Activated T-cell treated with anti-CD3 and anti-CD28 coated beads for 1 hour (primary cell): Measurements from ENCODE around the gene BEST2.

ENCODE experiments used
- DNase-seq: peaks from one replicate; pipeline ENCODE4 v3.0.0-alpha.2; 2020; ENCODE audit warnings: low read depth

BEST2 gene

GRCh38 chr19:12730064-12730463 lies 21.5 kb upstream of the BEST2 start:
- DNase-seq = no peak

DNA sequence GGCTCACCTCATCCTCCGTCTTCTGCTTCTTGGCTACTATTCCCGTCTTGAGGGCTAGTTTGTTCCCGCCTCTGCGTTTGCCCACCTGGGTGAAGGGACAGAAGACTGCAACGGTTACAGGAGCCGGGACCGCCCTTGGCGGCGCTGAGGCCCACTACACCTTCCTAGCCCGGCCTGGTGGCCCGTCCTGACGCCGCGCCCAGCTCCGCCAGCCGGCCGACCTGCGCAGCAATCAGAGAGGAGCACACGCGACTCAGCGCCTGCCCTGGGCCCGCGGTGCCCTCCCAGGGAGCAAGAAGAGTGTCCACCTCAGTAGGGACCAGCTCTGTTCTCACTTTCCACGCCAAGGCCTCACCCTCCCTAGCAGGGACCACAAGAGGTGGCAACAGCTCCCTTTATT lies 20.3 kb upstream of the BEST2 start:
- no peak for DNase-seq

DNA sequence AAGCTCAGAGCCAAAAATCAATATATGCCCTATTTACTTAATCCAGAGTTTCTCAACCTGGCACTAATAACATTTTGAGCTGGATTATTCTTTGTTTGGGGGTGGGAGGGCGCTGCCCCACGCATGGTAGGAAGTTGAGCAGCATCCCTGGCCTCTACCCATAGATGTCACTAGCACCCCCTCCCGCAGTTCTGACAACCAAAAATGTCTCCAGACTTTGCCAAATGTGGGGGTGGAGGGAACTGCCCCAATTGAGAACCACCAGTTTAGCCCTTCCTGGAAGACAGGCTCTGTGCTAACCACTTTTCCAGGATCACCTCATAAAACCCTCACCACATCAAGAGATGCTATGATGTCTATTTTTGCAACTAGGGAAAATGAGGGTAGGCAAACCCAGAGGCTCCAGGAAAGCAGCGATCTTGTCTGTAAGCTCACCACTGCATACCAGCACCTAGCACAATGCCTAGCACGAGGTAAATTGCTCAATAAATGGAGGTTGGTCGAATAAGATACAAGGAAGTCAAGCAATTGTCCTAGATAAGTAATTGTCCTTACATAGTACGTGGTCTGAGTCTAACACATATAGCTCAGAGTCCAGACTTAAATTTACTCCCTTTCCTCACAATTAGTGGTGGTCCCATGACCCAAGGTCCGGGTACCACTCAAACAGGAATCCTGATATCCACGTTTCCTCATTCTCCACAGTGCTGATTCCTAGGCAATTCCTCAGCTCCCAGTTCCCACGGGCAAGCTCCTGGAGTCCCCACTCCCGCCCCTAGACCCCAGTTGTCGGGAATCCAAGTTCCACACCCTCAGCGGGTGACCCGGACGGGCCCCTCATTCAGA lies 18.0 kb upstream of the BEST2 start:
- no peak for DNase-seq

DNA sequence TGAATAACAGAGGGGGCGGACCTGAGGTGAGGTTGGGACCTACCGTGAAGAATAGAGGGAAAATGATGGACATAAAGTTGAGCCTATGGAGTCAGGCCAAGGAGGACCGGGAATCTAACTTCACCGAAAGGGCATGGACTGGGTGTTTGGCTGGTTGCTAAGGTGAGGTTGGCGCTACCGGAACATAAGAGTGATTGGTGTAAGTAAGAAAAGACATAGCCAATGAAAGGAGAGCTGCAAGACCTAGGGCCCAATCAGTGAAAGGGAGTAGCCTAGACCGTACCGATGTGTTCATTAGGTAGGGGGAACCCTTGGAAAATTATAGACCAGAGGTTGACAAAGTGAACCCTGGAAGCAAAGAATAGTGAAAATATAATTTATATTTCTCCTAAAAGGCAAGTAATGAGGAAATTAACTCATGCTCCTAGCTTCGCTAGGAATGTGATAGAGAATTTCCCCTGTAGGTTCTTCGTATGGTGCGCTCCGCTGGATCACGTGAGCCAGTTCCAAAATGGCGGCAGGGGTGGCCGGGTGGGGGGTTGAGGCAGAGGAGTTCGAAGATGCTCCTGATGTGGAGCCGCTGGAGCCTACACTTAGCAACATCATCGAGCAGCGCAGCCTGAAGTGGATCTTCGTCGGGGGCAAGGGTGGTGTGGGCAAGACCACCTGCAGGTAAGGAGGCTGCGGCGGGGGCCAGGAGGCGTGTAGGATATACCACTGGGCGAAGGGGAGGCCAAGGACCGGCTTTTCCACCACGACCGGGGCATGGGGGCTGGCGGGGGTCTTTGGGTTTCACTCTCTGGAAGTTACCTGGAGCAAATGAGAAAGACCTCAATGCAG lies 14.4 kb upstream of the BEST2 start, which contains the start of gene GET3:
Gene GET3 (plus strand): TSS at position 503 of the 840 bp plus-strand sequence. CDS start 9 bp downstream, at position 512.
- DNase-seq = peak; percentile 70

GRCh38 chr19:12737835-12738351 lies 13.7 kb upstream of the BEST2 start:
- DNase-seq = no peak

- DNase-seq = no peak
Measured at GRCh38 chr19:12745166-12745897, 6.3 kb upstream of the BEST2 start.

DNA sequence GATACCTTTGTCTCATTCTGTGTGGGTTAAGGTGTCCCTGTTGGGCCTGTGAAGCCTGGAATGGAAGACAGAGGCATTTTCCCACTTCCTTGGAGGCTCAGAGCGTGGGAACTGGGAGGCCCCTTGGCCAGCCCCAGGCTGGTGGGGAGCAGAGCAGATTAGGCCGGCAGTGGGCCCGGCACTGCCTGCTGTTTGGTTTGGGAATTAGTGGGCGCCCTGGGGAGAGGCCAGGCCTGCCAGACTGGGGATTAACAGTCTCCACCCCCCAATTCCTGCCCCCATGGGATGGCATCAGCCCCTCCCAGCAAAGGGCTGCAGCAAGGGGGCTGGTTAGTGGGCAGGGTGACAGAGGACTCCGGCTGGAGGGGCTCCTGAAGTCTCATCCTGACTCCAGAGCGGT lies 3.1 kb upstream of the BEST2 start:
- DNase-seq = no peak

DNA sequence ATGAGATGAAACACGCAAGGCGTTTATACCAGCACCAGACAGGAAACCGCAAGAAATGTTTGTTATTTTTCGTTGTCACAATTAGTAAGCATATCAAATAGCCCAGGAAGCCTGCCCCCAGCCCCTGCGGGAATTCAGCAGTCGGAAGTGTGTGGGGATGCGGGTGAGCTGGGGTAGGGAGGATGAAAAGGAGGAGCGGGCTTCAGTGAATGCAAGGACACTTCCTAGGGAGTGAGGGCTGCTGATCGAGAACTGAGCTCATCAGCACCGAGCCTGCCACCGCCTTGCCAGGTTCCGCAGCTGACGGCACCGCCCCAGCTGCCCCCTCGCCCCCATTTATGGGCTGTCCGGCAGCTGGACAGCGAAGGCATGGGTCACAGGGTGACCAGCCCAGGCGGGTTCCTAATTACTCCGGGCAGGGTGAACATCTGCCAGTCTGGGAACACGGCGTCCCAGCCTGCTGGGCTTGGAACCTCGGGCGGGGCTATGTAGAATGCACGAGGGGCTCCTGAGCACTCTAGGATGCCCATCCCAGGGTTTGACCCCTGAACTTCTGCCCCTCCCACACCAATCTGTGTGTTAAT lies 1.6 kb upstream of the BEST2 start:
- no peak for DNase-seq

DNA sequence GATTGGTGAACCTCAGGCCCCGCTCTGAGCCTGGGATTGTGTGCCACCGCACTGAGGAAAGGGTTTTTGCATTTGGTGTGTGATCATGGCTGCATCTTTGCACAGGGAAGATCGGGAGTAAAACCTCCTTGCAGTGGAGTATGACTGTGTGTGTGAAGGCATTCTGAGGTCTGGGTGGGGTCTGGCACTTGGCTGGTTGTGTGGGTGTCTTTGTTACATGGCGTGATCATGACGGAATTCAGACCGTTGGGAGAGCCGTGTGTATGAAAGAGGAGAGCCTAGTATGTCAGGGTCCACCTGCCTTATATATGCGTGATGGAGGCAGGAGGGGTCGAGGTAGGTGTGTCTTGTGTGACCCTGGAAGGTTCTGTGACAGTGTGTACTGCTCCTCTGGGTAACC lies 740 bp upstream of the BEST2 start:
- DNase-seq = no peak

DNA sequence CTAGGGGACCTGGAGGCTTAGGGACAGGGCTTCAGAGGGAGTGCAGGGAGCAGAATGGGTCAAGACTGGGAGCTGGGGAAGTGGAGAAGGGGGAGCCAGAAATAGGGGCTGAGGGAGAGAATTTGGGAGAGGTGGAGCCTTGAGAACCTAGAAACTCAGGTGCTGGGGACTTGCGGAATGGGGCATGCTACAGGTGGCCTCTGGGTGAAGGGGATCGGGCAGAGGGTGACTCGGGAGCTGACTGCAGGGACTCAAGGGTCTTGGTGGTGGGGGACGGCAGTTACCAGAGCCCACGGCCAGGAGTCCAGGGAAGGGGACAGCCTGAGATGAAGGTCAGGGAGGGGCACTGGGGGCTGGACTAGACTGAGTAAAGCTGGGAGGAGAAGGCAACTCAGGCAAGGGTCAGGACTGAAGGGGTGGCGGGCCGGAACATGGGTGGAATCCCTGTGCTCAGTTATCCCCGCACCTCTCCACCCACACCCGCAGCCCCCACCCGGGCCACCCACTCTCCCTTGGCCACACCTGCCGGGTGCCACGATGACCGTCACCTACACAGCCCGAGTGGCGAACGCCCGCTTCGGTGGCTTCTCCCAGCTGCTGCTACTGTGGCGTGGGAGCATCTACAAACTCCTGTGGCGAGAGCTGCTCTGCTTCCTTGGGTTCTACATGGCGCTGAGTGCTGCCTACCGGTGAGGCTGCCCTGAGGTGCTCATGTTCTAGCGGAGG lies 628 bp downstream of the BEST2 start:
- DNase-seq = no peak

- DNase-seq = no peak
Measured at GRCh38 chr19:12754465-12755196, 3.0 kb downstream of the BEST2 start.

DNA sequence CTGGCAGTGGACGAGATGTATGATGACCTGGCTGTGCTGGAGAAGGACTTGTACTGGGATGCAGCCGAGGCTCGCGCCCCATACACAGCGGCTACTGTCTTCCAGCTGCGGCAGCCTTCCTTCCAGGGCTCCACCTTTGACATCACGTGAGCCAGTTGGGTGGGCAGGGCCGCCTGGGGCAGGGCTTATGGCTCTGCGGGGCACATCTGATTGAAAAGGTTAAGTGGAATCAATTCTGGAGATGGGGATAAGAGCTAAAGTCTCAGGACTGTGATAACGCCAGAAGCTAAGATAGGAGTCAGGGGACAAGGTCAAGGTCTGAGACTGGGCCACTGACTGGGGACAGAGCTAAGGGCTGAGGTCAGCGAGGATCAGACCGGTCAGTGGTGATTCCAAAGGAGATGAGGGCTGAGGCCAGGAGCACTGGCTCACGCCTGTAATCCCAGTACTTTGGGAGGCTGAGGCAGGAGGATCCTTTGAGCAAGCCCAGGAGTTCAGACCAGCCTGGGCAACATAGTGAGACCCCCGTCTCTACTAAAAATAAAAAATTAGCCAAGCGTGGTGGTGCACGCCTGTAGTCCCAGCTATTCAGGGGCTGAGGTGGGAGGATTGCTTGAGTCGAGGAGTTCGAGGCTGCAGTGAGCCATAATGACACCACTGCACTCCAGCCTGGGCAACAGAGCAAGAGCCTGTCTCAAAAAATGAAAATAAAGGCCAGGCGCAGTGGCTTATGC lies 4.7 kb downstream of the BEST2 start:
- DNase-seq = no peak

GRCh38 chr19:12757544-12758274 lies 6.1 kb downstream of the BEST2 start:
- peak; percentile 47 for DNase-seq

DNA sequence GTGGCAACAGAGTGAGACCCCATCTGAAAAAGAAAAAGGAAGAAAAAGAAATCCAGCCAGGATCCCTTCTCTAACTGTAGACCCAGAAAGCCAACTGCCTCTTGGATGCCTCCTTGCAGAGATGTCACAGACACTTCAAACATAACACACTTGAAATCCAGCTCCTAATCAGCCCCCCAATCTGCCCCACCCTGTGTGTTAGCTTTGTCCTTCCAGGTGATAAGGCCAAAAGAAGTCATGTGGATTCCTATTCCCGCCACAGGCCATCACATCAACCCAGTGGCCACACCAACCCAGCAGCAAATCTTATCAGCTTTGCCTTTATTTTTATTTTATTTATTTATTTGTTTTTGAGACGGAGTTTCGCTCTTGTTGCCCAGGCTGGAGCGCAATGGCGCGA lies 8.1 kb downstream of the BEST2 start:
- no peak for DNase-seq

- no peak for DNase-seq
Measured at GRCh38 chr19:12763100-12763499, 11.5 kb downstream of the BEST2 start.

GRCh38 chr19:12764698-12765097 lies 13.1 kb downstream of the BEST2 start:
- no peak for DNase-seq

DNA sequence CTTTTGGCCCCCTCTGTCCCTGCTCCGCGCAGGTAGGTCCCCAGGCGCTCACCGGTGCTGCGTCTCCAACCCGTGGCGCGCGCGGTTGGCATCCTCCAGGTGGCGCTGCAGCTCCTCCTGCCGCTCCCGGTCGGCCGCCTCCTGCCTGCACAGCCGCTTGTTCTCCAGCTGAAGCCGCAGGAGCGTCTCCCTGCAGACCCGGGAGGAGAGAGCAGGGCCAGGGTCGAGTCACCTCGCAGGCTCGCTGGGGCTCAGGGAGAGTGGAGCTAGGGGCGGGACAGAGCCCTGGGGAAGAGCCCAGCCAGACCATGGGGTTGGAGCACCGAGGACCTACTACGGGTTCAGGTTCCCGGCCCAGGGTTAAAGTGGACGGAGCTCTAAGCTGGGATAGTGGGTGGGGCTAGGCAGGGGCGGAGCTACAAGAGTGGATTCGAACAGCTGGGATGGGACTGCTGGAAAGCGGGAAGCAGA lies 14.5 kb downstream of the BEST2 start:
- DNase-seq = peak; percentile 65

DNA sequence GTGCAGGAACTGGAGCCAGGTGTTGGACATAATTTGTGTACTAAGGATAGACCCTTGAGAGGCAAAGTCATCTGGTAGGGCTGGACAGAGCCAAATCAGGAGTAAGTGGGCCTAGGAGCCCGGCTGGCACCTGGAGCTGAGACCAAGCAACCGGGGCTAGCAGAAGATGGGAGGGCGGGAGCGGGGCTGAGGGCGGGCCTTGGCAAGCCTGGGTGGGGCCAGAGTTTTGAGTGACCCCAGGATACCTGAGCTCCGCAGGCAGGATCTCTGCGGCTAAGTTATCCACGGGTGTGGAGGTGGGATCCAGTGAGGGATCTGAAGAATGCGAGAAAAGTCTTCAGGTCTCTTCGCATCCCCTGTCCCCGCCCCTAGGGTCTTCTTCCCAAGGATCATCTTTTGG lies 15.6 kb downstream of the BEST2 start:
- DNase-seq = no peak

DNA sequence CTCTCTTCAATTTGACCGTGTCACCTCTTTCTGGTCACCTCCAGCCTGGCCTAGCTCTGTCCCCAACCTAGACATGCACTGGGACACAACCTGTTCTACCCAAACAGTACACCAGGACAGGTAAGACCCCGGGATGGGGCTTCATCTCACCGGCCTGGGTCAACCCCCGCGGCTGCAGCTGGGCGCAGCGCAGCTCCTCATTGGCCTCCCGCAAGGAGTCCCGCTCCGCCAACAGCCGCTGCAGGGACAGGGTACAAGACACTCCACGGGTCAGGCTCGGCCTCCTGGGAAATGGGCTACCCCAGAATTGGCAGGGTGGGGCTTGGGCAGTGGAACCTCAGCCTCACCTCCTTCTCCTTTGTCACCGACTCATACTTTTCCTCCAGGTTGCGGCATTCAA lies 16.1 kb downstream of the BEST2 start:
- DNase-seq = no peak
